ENCODE results near the gene TMEM217.

TMEM217 gene

DNA sequence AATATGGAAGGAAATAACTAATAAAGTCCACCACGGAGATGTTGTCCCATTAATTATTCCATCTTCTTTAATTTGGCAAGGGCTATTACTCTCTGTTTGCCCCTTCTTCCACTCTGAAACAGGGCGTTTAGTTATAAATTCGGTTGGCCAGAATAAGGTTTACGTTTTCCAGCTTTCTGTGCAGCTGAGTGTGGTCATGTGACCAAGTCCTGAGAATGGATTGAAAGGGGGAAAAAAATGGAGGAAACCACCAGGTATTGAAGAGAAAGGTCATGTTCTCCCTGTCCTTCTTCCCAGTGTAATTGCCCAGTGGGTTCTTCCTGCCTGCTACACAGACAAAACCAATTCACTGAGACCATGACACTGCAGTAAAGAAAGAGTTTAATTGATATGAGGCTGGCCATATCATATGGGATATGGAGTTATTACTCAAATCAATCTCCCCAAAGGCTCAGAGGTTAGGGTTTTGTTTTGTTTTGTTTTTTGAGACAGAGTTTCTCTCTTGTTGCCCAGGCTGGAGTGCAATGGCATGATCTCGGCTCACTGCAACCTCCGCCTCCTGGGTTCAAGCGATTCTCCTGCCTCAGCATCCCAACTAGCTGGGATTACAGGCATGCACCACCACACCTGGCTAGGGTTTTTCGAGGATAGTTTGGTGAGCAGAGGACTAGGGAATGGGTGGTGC, 14.7 kb downstream of the TMEM217 start:
- DNase-seq: no peak

DNA sequence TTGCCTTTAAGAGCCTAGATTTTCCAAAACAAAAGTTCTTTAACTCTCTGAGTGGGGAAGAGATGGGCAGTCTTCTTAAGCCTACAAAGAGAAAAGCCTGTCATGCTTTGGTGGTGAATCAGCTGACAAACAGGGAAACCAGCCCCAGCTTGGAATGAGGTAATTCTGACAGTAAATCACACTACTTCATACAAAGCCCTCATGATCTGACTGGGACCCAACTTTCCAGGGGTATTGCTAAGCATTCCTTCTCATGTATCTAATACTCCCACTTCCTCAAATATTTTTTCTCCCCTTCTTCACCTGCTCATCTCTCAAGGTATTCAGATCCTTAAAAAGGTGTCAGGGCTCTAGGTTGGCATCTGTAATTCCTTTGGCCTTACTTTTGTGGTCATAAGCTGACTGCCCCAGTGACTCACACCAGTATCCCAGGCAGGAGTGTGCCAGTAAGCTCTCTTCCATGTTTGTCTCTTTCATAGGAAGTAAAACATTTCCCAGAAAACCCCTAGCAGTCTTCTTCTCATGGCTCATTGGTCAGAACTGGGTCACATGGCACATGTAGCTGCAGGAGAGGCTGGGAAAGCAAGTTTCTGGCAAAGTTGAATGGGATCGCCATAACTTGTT, 15.4 kb downstream of the TMEM217 start:
- DNase-seq: no peak

- no peak for DNase-seq
These were observed 16.0 kb downstream of the TMEM217 start for GRCh38 chr6:37241775-37242428.

- DNase-seq: no peak
These were observed 16.8 kb downstream of the TMEM217 start for GRCh38 chr6:37241131-37241530.

GRCh38 chr6:37239950-37240713, 17.8 kb downstream of the TMEM217 start:
- peak; percentile 71 for DNase-seq

DNA sequence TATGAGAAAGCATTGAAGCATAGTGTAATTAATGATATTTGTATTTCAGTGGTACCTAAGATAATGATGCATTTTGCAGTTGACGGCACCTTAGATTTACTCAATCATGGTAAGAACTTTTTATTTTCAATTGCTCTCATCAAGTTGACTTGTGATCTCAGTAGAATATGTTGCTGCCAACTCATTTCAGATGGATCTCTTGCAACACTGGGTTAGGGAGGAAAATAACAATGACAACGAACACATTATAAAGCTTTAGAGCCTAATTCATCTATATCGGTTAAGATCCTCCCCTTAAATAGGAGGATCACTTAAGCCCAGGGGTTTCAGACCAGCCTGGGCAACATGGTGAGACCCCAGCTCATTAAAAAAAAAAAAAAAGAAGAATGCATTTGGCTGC, 18.4 kb downstream of the TMEM217 start:
- DNase-seq: no peak

DNA sequence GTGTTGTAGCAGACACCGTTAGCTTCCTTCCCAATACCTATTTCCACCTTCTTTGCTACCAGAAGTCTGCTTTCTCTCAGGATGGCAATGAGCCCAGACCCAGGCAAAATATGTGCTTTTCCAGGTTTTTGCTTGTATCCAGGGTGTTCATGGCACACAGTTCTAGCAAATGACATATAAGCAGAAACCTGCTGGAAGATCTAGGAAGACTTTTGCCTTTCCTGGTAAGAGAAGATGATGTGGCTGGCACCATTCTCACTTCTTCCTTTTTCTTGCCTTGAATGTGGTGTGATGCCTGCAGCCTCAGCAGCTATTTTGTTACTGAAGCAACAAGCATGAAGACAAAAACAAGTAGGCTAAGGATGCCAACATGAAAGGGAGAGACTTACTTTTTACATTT, 19.6 kb downstream of the TMEM217 start:
- DNase-seq: no peak

- DNase-seq: no peak
These were observed 20.2 kb downstream of the TMEM217 start for GRCh38 chr6:37237789-37238188.

DNA sequence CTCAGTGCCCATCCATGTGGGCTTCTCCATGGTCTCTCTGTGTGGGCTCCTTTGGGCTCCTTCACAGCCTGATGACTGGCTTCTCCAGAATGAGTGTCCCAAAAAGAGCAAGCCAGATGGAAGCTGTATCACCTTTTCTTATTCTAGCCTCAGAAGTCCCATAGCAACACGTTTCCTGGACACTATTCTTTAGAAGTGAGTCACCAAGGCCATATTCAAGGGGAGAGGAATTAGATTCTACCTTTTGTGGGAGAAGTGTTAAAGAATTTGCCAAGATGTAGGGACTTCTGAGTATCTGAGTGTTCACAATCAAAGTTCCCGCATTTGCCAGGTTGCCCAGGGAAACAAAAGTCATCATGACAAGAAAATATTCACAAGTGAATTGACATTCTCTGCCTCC, 21.0 kb downstream of the TMEM217 start:
- no peak for DNase-seq

DNA sequence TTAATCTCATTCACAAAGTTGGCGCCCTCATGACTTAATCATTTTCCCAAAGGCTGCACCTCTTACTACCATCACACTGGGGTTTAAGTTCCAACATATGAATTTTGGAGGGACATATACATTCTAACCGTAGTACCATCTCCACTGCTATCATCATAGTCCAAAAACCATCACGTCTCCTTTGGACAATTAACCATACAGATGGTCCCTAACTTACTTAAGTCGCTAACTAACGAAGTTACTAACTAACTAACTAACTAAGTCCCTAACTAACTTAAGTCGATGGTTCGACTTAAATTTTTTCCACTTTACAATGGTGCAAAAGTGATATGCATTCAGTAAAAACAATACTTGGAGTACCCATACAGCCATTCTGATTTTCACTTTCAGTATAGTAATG, 24.4 kb downstream of the TMEM217 start:
- DNase-seq: no peak

- no peak for DNase-seq
These were observed 25.4 kb downstream of the TMEM217 start for GRCh38 chr6:37232430-37233017.

DNA sequence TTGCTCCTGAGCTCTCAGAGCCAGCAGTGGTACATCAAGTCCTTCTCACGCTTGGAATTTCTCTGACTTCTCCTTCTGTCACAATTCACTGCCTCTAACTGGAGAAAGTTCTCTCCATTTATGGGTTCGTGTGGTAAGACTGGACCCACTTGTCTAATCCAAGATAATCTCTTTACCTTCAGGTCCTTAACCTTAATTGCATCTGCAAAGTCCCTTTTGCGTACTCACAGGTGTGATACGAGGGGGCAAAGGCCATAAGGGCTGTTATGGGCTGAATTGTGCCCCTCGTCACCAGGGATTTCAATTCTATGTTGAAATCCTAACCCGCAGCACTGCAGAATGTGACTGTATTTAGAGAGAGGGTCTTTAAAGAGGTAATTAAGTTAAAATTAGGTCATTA, 27.8 kb downstream of the TMEM217 start:
- no peak for DNase-seq

GRCh38 chr6:37225350-37226169, 32.4 kb downstream of the TMEM217 start:
- no peak for DNase-seq

GRCh38 chr6:37222992-37223391, 35.0 kb downstream of the TMEM217 start:
- DNase-seq: no peak

GRCh38 chr6:37222125-37222967, 35.6 kb downstream of the TMEM217 start:
- DNase-seq: peak; percentile 57

DNA sequence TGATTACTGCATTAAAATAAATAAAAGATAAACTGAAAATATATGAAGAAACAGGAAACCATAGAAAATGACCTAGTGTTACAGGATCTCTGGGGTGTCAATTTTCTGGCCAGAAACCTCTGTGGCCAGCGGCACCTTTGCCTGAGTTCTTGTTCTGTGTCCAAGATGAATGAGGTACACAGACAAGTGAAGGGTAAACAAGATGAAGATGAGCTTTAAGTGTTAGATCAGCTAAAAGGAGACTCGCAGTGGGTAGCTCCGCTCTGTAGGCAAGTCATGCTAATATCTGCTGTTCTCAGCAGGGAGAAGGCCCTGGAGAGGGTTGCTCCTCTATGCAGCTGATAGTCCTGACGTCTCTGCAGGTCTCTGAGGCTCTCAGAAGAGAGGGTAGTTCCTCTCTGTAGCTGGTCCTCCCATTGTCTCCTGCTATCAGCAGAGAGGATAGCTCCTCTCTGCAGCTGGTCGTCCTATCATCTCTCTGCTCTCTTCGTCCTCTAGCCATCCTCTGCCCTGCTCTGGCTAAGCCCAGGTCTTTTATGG, 36.3 kb downstream of the TMEM217 start:
- DNase-seq: no peak

DNA sequence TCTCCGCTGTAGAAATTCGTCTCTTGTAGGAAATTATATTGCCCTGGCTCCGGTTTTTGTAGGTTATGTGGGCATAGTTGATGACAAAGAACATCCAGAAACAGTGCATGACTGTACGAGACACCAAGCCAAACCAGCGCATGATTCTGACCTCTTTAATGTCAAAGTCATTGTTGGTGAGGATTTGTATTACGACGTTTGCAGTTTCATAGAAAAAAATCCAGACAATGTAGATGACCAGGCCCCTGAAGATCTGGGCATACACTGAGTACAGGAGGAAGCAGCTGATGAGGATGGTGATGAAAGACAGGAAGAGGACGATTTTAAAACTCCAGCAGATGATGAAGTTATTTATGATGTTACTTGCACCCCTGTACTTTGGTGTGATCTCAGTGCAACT, 39.4 kb downstream of the TMEM217 start:
- DNase-seq: no peak

- DNase-seq: no peak
These were observed 39.9 kb downstream of the TMEM217 start for GRCh38 chr6:37218061-37218460.

GRCh38 chr6:37212268-37212667, 45.7 kb downstream of the TMEM217 start:
- no peak for DNase-seq

- DNase-seq: peak; percentile 75
These were observed 47.5 kb downstream of the TMEM217 start for GRCh38 chr6:37210313-37210968.
